Brain pericyte (primary cell): ENCODE measurements around the gene SLC11A2.
"Not testable (repeated sequence)": the region's sequence is repeated elsewhere in the genome, so short reads cannot be mapped to it uniquely, and the experiment has no call there.

Experiments
- DNase-seq: peaks from one replicate; pipeline ENCODE4 v3.0.0-alpha.2; 2012; ENCODE audit warnings: low read depth, low spot score

Gene SLC11A2

DNA sequence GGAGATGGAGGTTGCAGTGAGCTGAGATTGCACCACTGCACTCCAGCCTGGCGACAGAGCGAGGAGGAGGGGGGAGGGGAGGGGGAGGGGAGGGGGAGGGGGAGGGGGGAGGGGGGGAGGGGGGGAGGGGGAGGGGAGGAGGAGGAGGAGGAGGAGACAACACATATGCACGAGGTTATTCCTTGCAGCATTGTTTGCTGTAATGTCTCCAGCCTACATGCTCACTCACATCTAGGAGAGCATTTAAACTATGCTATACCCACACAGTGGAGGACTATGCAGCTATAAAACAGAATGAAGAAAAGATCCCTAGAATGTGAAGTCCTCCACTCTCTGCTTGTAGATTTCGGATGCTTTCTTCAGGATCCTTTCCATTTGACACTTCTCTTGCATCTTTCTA lies 77.4 kb downstream of the SLC11A2 start:
- DNase-seq, result no peak

DNA sequence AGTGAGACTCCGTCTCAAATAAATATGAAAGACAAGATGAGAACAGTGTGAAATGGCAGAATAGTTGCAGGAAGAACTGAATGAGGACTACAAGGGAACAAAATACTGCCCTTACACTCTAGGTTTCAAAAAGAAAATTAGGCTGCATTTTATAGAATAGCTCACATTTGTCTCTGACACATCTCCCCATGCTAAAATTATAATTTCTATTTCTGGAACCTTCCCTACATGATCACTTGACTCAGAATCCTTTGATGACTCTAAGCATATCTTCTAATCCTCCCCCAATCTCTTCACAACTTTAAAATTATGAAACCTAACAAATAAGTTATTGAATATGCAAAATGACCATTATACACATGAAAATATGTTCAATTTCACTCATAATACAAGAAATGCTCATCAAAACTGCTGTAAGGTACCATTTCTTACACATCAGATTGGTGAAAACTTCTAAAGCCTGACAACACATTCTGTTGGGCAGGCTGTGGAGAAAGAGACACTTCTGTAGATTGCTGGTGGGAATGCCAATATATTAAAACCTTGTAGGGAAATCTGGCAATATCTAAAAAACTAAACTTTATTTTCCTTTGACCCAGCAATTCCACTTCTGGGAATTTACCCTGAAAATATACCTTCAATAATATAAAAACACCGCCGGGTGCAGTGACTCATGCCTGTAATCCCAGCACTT lies 78.1 kb downstream of the SLC11A2 start:
- no peak for DNase-seq

DNA sequence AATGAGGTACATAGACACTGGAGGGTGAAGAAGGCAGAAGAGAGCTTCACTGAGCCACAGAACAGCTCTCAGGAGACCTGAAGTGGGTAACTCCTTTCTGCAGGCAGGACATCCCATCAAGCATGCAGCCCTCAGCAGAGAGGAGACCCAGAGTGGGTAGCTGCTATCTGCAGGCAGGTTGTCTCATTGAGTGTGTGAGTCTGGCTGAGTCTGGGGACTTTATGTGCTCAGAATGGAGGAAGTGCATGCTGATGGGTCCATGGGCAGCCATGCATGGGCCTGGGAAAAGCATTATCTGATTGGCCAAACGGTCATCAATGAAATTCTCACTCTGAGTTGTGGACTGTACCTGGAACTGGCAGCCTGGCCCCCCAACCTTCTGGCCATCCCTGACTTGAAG lies 88.5 kb downstream of the SLC11A2 start:
- no peak for DNase-seq

GRCh38 chr12:50936821-50937530 lies 89.2 kb downstream of the SLC11A2 start:
- no peak for DNase-seq

GRCh38 chr12:50934981-50935807 lies 91.0 kb downstream of the SLC11A2 start:
- no peak for DNase-seq

DNA sequence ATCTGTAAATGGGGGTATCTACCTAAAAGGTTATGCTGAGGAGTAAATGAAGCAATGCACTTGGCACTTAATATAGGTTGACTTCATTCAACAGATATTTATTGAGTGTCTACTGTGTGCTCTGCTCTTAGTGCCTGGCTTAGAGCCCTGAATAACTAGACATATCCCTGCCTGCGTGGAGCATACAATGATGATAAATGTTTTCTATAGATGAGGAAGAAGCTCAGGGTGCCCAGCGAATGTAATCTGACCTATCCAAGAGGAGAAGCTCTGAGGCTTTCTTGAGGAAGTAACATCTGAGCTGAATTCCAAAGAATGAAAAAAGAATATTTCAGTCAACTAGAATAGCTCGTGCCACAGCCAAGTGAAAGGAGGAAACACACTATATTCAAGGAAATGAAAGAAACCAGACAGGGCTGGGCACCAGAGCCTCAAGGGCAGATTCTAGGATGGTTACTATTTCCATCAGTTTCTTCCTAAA lies 91.8 kb downstream of the SLC11A2 start:
- no peak for DNase-seq

- no peak for DNase-seq
Measured at GRCh38 chr12:50933459-50934124, 92.6 kb downstream of the SLC11A2 start.

DNA sequence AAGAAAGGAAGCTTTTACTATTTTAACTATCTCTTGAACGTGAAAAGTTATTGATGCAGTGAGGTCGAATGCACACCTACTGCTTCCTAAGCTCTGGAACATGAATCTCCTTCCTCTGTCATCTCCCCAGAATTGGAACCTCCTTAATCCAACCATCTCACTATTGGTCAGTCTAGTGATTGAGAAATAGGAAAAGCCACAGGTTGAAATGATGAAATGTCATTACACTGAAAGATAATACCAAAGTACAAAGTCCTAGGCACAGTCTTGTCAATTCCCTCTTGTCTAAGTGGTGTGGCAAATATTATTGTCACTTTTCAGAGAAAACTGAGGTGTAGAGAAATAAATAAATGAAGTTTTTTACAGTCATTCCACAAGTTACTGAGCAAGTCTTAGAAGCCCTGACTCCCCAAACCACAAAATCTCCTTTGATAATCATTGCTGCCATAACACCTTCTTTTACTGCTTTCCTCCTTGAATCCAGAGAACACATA lies 93.3 kb downstream of the SLC11A2 start:
- no peak for DNase-seq

GRCh38 chr12:50930477-50930876 lies 95.7 kb downstream of the SLC11A2 start:
- DNase-seq, result not testable (repeated sequence)

GRCh38 chr12:50929831-50930230 lies 96.4 kb downstream of the SLC11A2 start:
- no peak for DNase-seq
